Body of pancreas (tissue), 4 donors: ENCODE data around the gene CTNNB1. TPM values are rescaled to one million over a fixed set of nuclear protein-coding genes. Genes with fewer than 3 reads are reported as not detected.

Experiments used
- ATAC-seq: fragments of 150-250 bp; one replicate; pipeline ENCODE4 v1.9.1; 2016
- DNase-seq, 4 donors: peaks; one replicate each; pipeline ENCODE4 v3.0.0-alpha.2; 2019
- H3K27ac ChIP-seq, 4 donors: fragments of 200-600 bp; sonication (generic); 1 replicate in 3 of 4; 2 replicates in 1 of 4; pipeline versions ENCODE4 v1.5.1 to v1.6.1; 2016 to 2019; ENCODE audit warnings: mild to moderate bottlenecking in 1 of 4, mixed read lengths in 1 of 4, moderate library complexity in 1 of 4
- H3K27me3 ChIP-seq, 2 donors: fragments of 200-600 bp; sonication (generic); one replicate each; pipeline ENCODE4 v1.6.0; 2016; ENCODE audit warnings: mild to moderate bottlenecking in 1 of 2
- H3K36me3 ChIP-seq, 2 donors: fragments of 200-600 bp; sonication (generic); replicated peaks in 1 of 2; 2 replicates each; pipeline ENCODE4 v1.5.1; 2016; ENCODE audit warnings: low read depth in 2 of 2; ENCODE audit not compliant: insufficient read depth in 1 of 2
- H3K4me1 ChIP-seq: fragments of 200-600 bp; sonication (generic); one replicate; pipeline ENCODE4 v1.6.0; 2016
- H3K4me3 ChIP-seq, 2 donors: fragments of 200-600 bp; sonication (generic); 1 replicate in 1 of 2; 2 replicates in 1 of 2; pipeline ENCODE4 v1.5.1; 2016 to 2019
- H3K9me3 ChIP-seq, 3 donors: fragments of 200-600 bp; sonication (generic); 1 replicate in 2 of 3; 2 replicates in 1 of 3; pipeline ENCODE4 v1.5.1; 2016
- CTCF ChIP-seq, 7 experiments: fragments of 450-650 bp in 4 of 7; fragments of 200-600 bp in 3 of 7; sonication (generic) in 3 of 7; IDR thresholded peaks; one replicate each; pipeline ENCODE4 v1.5.1; 2016 to 2019; ENCODE audit warnings: antibody characterized with exemption in 7 of 7
- POLR2A ChIP-seq, 3 donors: fragments of 450-650 bp; IDR thresholded peaks; one replicate each; pipeline ENCODE4 v1.6.1; 2016; ENCODE audit warnings: antibody characterized with exemption in 3 of 3, mild to moderate bottlenecking in 2 of 3
- WGBS, 2 donors: methylation state at CpG; one replicate each; pipeline ENCODE4 v1.1.5; 2017; 5-methylcytosine and 5-hydroxymethylcytosine counted together
- intact Hi-C: fragments of 100-400 bp; cut with DNase I; formaldehyde crosslinking; loops from one replicate; pipeline ENCODE4 v1.15.1; 2023
- total RNA-seq, 2 donors: library from RNA; depleted of rRNA; stranded (reverse); fragments of >200 nt; gene quantifications; one replicate each; pipeline ENCODE4 v1.1.0, GENCODE V29; 2016

The CTNNB1 gene
- total RNA-seq, 2 donors from 2014 or later = 144 to 266 TPM

GRCh38 chr3:41178576-41178975 lies 20.7 kb upstream of the CTNNB1 start:
- Histone ChIP-seq H3K9me3 (no peaks in the 10 kb centered on the region), H3K27me3 (no peaks in the 10 kb centered on the region), H3K4me3 (no peak overlapping the region), H3K36me3 (no peaks in the 10 kb centered on the region), H3K4me1 (no peaks in the 10 kb centered on the region), H3K27ac (no peak overlapping the region)
- ATAC-seq (no peak), DNase-seq (no peak)
- TF ChIP-seq CTCF (IDR thresholded peaks at IDR 0.05) = no peak
- no peak for TF ChIP-seq POLR2A (IDR thresholded peaks at IDR 0.05)
- intact Hi-C loops = no loop called here
- 73 to 87% methylated on average over 2 of the region's 2 CpGs for WGBS, 2 donors

GRCh38 chr3:41180396-41180795 lies 18.9 kb upstream of the CTNNB1 start:
- Histone ChIP-seq H3K27ac (no peak overlapping the region), H3K27me3 (no peaks in the 10 kb centered on the region), H3K36me3 (no peaks in the 10 kb centered on the region), H3K9me3 (no peaks in the 10 kb centered on the region), H3K4me1 (no peaks in the 10 kb centered on the region), H3K4me3 (no peak overlapping the region)
- DNase-seq (no peak), ATAC-seq (no peak)
- 89 to 92% methylated on average over 2 of the region's 2 CpGs for WGBS, 2 donors
- intact Hi-C loops = no loop called here
- no peak for TF ChIP-seq CTCF (IDR thresholded peaks at IDR 0.05)
- TF ChIP-seq POLR2A (IDR thresholded peaks at IDR 0.05) = no peak

- no peak overlapping the region for H3K4me3 ChIP-seq
- DNase-seq (no peak), ATAC-seq (no peak)
- intact Hi-C loops = no loop called here
- no peak overlapping the region for H3K27ac ChIP-seq
- 72 to 73% methylated on average over 5 of the region's 5 CpGs for WGBS, 2 donors
- no peaks in the 10 kb centered on the region for H3K36me3 ChIP-seq
- no peaks in the 10 kb centered on the region for H3K27me3 ChIP-seq
- TF ChIP-seq CTCF (IDR thresholded peaks at IDR 0.05) (no peak), POLR2A (IDR thresholded peaks at IDR 0.05) (no peak)
- no peaks in the 10 kb centered on the region for H3K9me3 ChIP-seq
- no peaks in the 10 kb centered on the region for H3K4me1 ChIP-seq
These were observed 16.7 kb upstream of the CTNNB1 start for GRCh38 chr3:41182504-41183059.

GRCh38 chr3:41184394-41184793 lies 14.9 kb upstream of the CTNNB1 start:
- Histone ChIP-seq H3K4me1 (no peaks in the 10 kb centered on the region), H3K27ac (no peak overlapping the region), H3K4me3 (no peak overlapping the region), H3K27me3 (no peaks in the 10 kb centered on the region), H3K36me3 (no peaks in the 10 kb centered on the region), H3K9me3 (no peaks in the 10 kb centered on the region)
- WGBS, 2 donors = 38 to 62% methylated on average over 1 of the region's 1 CpG
- DNase-seq = no peak
- TF ChIP-seq CTCF (IDR thresholded peaks at IDR 0.05) (no peak), POLR2A (IDR thresholded peaks at IDR 0.05) (no peak)
- ATAC-seq = no peak
- intact Hi-C loops = no loop called here

GRCh38 chr3:41186297-41186696 lies 13.0 kb upstream of the CTNNB1 start:
- no peaks in the 10 kb centered on the region for H3K36me3 ChIP-seq
- no peaks in the 10 kb centered on the region for H3K4me1 ChIP-seq
- no peaks in the 10 kb centered on the region for H3K27me3 ChIP-seq
- H3K4me3 ChIP-seq = no peak overlapping the region
- no peaks in the 10 kb centered on the region for H3K9me3 ChIP-seq
- TF ChIP-seq POLR2A (IDR thresholded peaks at IDR 0.05) (no peak), CTCF (IDR thresholded peaks at IDR 0.05) (no peak)
- ATAC-seq (no peak), DNase-seq (no peak)
- intact Hi-C loops = no loop called here
- WGBS, 2 donors = 64% methylated on average over 1 of the region's 1 CpG
- no peak overlapping the region for H3K27ac ChIP-seq
